A673 (cell line): Measurements from ENCODE around the gene FITM1.

Experiments
- CTCF ChIP-seq: fragments of 300-800, 200-600 bp; sonication (generic); conservative IDR thresholded peaks from 2 replicates; pipeline ENCODE4 v1.5.1; 2017; ENCODE audit warnings: low read depth, mild to moderate bottlenecking, antibody characterized with exemption, low read length, moderate library complexity, mixed read lengths
- EZH2 ChIP-seq: fragments of 200-600 bp; sonication (generic); IDR thresholded peaks from 2 replicates; pipeline ENCODE4 v1.6.1; 2017; ENCODE audit warnings: borderline replicate concordance, low read depth, mild to moderate bottlenecking, mixed read lengths, antibody characterized with exemption, low read length; ENCODE audit not compliant: poor library complexity, severe bottlenecking

GRCh38 chr14:24092110-24092504 is 38.4 kb upstream of the FITM1 start:
- TF ChIP-seq CTCF: no peak
- no peak for TF ChIP-seq EZH2
